Erythroblast (primary cell): ENCODE data around the gene OR13H1.

ENCODE experiments used
- DNase-seq, 2 experiments: peaks; one replicate each; lab custom pipeline; 2025; lab: John Stamatoyannopoulos, UW
- GATA1 ChIP-seq: IDR thresholded peaks from 2 replicates; pipeline ENCODE4 v1.6.1; 2011; ENCODE audit warnings: low read depth, mild to moderate bottlenecking, control low read depth, low read length, moderate library complexity
- POLR2A ChIP-seq: IDR thresholded peaks from 2 replicates; pipeline ENCODE4 v1.6.1; 2011; ENCODE audit warnings: mild to moderate bottlenecking, low read length

Gene OR13H1

GRCh38 chrX:131588995-131589394 lies 45.1 kb downstream of the OR13H1 start:
- TF ChIP-seq POLR2A, result no peak
- no peak for TF ChIP-seq GATA1
- DNase-seq, result no peak
